Adrenal gland (tissue), 5 donors: ENCODE results near the gene CD247.

Experiments used
- POLR2A ChIP-seq, 2 donors: fragments of 450-650 bp; IDR thresholded peaks; one replicate each; pipeline ENCODE4 v1.6.1; 2017; ENCODE audit warnings: antibody characterized with exemption in 2 of 2, mild to moderate bottlenecking in 2 of 2, moderate library complexity in 1 of 2
- TF ChIP-seq, protein P1 (sequence below), 6 experiments: fragments of 450-650 bp in 4 of 6; fragments of 200-600 bp in 2 of 6; sonication (generic) in 1 of 6; IDR thresholded peaks; 1 replicate in 5 of 6; 2 replicates in 1 of 6; pipeline versions ENCODE4 v1.5.1 to v1.8.0; 2016 to 2021; ENCODE audit warnings: antibody characterized with exemption in 6 of 6, mild to moderate bottlenecking in 2 of 6, moderate library complexity in 1 of 6
- donor health status: DM: no; HTN: no; CAD: no.

DNA sequence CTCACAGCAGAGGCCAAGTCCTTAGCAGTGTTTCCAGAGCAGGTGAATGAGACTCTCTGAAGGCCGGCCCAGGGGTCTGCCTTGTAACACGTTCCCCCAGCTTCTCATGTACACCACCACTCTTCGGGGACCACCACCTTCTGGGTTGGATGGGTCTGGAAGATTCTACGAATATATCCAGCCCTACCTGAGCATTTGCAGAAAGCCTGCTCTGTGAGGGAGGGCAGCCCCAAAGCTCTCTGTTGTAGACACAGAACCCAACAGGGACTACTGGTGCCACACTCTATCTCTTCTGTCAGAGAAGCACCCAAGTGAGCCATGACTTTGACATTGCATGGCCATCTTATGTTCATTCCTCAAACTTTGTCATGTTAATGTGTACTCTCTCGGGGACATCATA is 61.8 kb downstream of the CD247 start:
- TF ChIP-seq, protein P1, sequence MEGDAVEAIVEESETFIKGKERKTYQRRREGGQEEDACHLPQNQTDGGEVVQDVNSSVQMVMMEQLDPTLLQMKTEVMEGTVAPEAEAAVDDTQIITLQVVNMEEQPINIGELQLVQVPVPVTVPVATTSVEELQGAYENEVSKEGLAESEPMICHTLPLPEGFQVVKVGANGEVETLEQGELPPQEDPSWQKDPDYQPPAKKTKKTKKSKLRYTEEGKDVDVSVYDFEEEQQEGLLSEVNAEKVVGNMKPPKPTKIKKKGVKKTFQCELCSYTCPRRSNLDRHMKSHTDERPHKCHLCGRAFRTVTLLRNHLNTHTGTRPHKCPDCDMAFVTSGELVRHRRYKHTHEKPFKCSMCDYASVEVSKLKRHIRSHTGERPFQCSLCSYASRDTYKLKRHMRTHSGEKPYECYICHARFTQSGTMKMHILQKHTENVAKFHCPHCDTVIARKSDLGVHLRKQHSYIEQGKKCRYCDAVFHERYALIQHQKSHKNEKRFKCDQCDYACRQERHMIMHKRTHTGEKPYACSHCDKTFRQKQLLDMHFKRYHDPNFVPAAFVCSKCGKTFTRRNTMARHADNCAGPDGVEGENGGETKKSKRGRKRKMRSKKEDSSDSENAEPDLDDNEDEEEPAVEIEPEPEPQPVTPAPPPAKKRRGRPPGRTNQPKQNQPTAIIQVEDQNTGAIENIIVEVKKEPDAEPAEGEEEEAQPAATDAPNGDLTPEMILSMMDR (IDR thresholded peaks at IDR 0.05): no peak
- no peak for TF ChIP-seq POLR2A (IDR thresholded peaks at IDR 0.05)
